ENCODE measurements around the gene SLC22A31.

Gene SLC22A31

GRCh38 chr16:89178453-89179147 is 21.7 kb downstream of the SLC22A31 start:
- no peak for TF ChIP-seq CTCF (IDR thresholded peaks at IDR 0.05; ENCODE audit: extremely low read depth, missing control alignments)
- DNase-seq (ENCODE audit: low spot score), result no peak

- no peak for DNase-seq (ENCODE audit: low spot score)
- no peak for TF ChIP-seq CTCF (IDR thresholded peaks at IDR 0.05; ENCODE audit: extremely low read depth, missing control alignments)
Measured at GRCh38 chr16:89177501-89177900, 22.8 kb downstream of the SLC22A31 start.

GRCh38 chr16:89176717-89177116 is 23.6 kb downstream of the SLC22A31 start:
- no peak for DNase-seq (ENCODE audit: low spot score)
- TF ChIP-seq CTCF (IDR thresholded peaks at IDR 0.05; ENCODE audit: extremely low read depth, missing control alignments), result no peak

- TF ChIP-seq CTCF (IDR thresholded peaks at IDR 0.05; ENCODE audit: extremely low read depth, missing control alignments), result no peak
- DNase-seq (ENCODE audit: low spot score), result no peak
Measured at GRCh38 chr16:89176147-89176690, 24.1 kb downstream of the SLC22A31 start.

- no peak for DNase-seq (ENCODE audit: low spot score)
- TF ChIP-seq CTCF (IDR thresholded peaks at IDR 0.05; ENCODE audit: extremely low read depth, missing control alignments), result no peak
Measured at GRCh38 chr16:89175280-89176146, 24.8 kb downstream of the SLC22A31 start.

- no peak for DNase-seq (ENCODE audit: low spot score)
- TF ChIP-seq CTCF (IDR thresholded peaks at IDR 0.05; ENCODE audit: extremely low read depth, missing control alignments), result no peak
Measured at GRCh38 chr16:89174877-89175276, 25.5 kb downstream of the SLC22A31 start.

All from GM20000 (cell line).